Measurements from ENCODE around the gene GJD3.
"Not testable (repeated sequence)": the region's sequence is repeated elsewhere in the genome, so short reads cannot be mapped to it uniquely, and the experiment has no call there.

The GJD3 gene, protein sequence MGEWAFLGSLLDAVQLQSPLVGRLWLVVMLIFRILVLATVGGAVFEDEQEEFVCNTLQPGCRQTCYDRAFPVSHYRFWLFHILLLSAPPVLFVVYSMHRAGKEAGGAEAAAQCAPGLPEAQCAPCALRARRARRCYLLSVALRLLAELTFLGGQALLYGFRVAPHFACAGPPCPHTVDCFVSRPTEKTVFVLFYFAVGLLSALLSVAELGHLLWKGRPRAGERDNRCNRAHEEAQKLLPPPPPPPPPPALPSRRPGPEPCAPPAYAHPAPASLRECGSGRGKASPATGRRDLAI

DNA sequence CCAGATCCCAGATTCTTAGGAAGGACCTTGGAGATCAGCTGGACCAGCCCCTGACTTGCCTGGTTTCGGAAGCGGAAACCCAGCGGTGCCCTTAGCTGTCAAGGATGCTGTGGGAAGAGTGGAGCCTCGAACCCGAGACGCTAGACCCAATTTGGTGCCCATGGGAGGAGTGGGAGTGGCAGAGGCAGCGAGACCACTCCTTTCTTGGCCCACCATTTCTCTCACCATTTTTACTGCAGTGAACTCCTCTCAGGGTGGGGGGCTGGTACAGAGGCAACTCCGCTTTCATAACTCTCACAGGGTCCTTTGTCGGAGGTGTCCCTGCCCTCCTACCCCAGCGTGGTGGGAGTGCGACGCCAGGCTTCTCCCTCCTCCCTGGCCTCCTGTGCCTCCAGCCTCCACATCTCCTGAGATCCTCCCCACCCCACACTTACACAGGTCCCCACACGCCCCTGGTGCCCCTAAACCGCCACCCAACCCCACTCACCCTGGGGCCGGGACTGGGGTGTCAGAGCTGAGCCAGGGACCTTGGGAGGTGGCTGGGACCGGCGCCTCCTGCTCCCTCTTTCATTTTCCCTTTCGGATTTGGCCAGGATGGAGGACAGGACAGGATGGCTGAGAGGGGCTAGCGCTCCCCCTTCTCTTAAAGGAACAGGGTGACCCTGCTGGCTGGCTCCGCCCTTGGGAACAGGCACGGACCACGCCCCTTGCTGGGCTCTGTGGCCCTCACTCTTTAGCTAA, at the start of gene GJD3:
GJD3 (minus strand) TSS at position 617 of the 741 bp plus-strand sequence. CDS start 922 bp downstream, outside the sequence.
- DNase-seq, result no peak

DNA sequence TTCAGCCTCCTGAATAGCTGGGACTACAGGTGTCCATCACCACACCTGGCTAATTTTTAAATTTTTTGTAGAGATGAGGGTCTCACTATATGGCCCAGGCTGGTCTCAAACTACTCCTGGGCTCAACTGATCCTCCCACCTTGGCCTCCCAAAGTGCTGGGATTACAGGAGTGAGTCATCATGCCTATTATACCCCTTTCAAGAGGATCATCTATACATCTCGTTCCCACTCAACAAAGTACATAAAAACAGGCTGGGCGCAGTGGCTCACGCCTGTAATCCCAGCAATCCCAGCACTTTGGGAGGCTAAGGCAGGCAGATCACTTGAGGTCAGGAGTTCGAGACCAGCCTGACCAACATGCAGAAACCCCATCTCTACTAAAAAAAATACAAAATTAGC, 49.8 kb upstream of the GJD3 start:
- DNase-seq, result not testable (repeated sequence)

DNA sequence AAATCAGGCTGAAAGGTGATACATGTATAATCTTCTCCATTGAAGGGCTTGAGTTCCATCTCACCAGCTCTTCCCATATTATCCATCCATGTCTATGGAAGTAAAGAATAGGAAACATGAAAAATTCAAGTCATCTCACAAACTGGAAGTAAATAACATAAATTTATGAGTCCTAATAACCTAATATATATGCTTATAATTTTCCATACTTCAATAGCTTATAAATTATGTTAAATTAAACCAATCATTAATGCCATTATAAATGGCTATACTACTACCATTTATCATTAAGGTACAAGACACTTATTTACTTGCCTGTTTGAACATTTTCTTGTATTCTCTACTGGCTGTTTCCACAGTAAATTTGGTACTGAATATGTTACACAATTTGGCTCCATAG, 48.3 kb upstream of the GJD3 start:
- DNase-seq, result no peak

DNA sequence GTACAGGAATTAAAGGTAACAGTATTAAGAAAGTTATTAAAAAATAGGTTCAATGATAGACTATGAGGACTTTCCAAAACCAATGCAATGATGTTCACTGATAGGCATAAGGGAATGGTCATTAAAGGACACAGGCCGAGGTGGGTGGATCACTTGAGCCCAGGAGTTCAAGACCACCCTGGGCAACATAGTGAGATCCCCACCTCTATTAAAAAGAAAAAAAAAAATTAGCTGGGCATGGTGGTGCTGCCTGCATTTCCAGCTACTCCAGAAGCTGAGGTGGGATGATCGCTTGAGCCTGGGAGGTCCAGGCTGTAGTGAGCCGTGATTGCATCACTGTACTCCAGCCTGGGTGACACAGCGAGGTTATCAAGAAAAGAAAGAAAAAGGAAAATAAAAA, 47.3 kb upstream of the GJD3 start:
- no peak for DNase-seq

DNA sequence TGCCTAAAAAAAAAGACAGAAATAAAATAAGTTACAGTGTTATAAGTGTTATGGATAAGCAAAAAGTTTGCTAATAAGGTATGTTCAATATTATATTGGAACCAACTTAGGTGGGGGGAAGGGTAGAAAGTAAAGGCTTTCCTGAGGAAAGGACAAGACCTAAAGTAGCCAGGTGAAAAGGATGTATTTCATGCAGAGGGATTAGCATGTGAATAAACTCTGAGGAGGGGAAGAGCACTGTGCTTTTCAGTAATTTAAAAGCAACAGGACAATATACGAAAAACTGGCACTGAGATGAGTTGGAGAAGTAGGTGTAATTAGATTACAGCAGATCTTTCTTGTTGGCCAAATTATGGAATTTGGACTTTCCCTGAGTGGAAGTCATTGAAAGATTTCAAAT, 45.5 kb upstream of the GJD3 start:
- no peak for DNase-seq

DNA sequence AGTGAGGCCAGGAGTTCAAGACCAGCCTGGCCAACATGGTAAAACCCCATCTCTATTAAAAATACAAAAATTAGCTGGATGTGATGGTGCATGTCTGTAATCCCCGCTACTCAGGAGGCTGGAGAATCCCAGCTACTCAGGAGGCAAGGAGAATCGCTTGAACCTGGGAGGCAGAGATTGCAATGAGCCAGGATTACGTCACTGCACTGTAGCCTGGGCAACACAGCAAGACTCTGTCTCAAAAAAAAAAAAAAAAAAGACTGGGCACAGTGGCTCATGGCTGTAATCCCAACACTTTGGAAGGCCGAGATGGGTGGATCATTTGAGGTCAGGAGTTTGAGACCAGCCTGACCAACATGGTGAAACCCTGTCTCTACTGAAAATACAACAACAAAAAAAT, 45.0 kb upstream of the GJD3 start:
- DNase-seq, result not testable (repeated sequence)

DNA sequence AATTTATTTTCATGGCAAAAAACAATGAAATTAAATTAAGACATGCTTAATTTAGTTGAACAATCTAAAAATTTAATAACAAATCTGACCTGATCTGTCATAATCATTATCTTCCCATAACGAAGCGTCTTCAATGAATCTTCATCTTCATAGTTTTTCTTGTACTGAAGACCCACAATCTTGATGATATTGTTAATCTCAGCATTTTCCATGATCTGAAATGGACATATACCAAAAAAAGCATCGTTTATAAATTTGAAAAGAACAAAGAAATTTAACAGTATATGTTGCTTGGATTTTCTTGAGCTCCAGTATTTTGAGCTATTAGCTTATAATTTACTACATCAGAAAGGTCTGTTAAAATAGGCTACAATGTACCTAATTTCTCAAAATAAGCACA, 42.9 kb upstream of the GJD3 start:
- no peak for DNase-seq

DNA sequence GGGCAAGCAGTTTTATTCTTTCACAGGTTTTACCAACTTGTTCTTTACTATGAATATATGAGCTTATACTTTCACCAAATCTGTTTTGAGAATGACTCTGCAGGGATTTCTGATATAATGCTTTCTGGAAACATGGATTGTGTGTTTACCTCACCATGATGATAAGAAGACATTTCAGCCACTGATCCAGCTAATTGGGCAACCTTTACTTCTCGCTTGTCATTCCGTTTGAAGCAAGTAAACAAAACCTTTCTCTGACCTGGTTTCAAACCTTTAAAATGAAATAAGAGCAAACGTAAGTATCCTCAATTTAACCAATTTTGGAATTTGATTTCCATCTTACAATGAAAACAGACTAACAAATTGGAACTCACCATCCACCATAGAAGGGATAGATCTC, 39.5 kb upstream of the GJD3 start:
- no peak for DNase-seq

DNA sequence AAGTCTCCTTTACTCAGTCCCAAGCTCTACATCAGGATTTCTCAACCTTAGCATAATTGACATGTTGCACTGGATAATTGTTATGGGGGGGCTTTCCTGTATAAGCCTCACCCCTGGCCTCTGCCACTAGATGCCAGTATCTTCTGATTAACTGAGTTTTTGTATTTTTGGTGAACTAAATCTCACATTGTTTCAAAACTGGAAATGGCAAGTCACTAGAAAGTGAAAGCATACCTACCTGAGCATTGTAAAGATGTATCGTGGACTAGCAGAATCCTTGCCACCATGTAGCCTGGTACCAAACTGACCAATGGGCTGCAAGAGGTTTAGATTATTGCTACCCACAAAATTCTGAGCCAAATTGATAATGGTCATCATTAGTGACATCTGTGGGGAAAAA, 38.1 kb upstream of the GJD3 start:
- no peak for DNase-seq

DNA sequence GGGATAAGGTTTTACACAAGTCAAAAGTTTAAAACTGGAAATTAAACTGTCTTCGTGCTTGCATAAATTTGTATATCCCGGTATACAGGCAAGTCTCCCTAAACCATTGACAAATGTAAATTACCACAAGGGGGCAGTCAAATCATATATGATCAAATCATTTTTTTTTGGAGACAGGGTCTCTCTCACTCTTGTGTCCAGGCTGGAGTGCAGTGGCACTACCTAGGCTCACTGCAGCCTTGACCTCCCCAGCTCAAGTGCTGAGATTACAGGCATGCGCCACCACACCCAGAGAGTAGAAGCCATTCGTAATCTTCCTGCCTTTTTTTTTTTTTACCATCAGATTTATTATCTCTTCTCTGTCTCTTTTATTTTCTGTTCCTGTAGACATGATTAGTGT, 34.6 kb upstream of the GJD3 start:
- no peak for DNase-seq

DNA sequence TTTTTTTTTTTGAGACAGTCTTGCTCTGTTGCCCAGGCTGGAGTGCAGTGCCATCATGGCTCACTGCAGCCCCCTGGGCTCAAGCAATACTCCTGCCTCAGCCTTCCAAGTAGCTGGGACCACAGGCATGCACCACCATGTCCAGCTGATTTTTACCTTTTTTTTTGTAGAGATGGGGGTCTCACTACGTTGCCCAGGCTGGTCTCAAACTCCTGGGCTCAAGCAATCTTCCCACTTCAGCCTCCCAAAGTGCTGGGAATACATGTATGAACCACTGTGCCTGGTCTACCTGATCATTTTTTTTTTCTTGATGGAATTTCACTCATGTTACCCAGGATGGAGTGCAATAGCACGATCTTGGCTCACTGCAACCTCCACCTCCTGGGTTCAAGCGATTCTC, 22.0 kb upstream of the GJD3 start:
- DNase-seq, result not testable (repeated sequence)

DNA sequence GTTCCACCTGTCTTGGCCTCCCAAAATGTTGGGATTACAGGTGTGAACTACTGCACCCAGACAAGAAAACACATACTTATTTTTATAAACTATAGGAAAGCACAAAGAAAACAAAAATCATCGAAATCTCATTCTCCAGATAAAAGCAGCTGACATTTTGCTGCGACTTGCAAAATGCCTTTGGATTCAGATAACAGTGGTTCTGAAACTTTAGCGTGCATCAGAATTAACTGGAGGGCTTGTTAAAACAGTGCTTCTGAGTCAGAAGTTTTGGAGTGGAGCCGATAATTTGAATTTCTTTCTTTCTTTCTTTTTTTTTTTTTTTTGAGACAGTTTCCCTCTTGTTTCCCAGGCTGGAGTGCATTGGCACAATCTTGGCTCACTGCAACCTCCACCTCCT, 17.7 kb upstream of the GJD3 start:
- DNase-seq, result no peak

DNA sequence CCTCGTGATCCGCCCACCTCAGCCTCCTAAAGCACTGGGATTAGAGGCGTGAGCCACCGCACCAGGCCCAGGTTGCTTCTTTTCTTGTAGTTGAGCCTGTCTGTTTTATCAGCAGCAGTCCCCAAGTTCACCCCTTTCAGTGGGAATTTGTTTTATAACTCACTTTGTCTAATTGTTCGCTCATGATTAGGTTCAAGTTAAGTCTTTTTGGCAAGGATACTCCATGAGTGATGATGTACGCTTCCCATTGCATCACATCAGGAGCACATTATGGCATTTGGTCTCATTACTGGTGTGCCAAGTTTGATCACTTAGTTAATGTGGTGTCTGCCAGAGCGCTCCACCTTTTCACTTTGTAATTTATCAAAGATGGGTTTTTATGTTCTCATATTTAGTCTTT, 14.4 kb upstream of the GJD3 start:
- DNase-seq, result no peak

DNA sequence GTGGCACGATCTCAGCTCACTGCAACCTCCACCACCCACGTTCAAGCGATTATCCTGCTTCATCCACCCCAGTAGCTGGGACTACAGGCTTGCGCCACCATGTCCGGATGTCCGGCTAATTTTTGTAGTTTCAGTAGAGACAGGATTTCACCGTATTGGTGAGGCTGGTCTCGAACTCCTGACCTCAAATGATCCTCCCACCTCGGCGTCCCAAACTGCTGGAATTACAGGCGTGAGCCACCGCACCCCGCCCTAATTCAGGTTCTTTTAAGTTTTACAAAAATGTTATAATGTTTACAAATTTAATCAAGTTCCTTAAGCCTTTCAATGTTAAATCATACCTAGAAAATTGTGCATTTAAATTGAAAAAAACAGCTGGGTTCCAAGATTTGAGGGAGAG, 13.3 kb upstream of the GJD3 start:
- no peak for DNase-seq

DNA sequence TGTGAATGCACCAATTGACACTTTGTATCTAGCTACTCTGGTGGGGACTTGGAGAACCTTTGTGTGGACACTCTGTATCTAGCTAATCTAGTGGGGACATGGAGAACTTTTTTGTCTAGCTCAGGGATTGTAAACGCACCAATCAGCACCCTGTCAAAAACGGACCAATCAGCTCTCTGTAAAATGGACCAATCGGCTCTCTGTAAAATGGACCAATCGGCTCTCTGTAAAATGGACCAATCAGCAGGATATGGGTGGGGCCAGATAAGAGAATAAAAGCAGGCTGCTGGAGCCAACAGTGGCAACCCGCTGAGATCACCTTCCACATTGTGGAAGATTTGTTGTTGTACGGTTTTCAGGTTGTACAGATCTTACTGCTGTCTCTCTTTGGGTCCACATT, 12.0 kb upstream of the GJD3 start:
- not testable (repeated sequence) for DNase-seq

DNA sequence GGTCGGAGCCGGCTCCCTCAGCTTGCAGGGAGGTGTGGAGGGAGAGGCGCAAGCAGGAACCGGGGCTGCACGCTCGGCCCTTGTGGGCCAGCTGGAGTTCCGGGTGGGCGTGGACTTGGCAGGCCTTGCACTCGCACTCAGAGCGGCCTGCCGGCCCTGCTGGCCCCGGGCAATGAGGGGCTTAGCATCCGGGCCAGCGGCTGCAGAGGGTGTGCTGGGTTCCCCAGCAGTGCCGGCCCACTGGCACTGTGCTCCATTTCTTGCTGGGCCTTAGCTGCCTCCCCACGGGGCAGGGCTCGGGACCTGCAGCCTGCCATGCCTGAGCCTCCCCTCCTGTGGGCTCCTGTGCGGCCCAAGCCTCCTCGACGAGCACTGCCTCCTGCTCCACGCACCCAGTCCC, 11.2 kb upstream of the GJD3 start:
- not testable (repeated sequence) for DNase-seq

DNA sequence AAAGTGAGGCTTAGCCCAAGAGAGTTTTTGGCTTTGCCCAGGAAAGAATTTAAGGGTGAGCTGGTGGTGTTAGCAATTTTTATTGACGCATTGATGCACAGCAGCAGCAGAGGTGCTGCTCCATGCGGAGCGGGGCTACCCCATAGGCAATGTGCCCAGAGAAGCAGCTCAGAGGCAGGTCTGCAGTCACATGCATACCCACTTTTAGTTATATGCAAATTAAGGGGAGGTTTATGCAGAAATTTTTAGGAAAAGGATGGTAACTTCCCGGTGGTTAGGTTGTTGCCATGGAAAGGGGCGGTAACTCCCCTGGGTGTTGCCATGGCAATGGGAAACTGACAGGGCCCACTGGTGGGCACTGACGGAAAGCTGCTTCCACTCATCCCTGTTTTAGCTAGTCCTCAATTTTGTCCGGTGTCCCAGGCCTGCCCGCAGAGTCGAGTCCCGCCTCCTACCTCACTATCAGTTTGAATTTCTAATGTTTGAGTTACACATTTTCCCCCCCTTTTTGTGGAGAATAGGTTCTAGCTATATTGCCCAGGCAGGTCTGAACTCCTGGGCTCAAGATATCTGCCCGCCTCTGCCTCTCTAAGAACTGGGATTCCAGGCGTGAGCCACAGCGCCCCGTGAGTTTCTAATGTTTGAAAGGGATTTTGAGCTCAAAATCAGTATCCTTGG, 10.4 kb upstream of the GJD3 start:
- DNase-seq, result no peak

DNA sequence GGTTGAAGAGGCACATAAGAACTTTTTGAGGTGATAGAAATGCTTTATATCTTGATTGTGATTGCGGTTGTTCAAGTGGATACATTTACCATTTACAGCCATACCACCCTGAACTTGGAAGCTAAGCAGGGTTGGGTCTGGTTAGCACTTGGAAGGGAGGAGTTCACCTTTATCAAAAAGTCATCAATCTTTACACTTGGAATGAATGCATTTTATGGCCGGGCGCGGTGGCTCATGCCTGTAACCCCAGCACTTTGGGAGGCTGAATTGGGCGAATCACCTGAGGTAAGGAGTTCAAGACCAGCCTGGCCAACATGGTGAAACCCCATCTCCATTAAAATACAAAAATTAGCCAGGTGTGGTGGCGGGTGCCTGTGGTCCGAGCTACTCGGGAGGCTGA, 9.5 kb upstream of the GJD3 start:
- no peak for DNase-seq

DNA sequence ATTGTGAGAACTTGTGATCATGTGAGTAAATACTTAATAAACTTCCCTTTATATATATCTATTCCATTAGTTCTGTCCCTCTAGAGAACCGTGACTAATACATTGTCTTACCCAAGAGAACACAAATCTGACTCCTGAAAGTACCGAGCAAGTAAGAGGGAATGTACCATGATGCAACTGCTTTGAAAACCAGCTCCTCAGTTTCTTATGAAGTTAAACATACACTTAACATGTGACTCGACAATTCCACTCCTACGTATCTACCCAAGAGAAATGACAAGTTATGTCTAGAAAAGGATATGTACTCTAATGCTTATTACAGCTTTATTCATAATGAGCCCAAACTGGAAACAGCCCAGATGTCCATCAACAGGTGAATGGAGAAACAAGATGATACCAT, 8.8 kb upstream of the GJD3 start:
- no peak for DNase-seq

DNA sequence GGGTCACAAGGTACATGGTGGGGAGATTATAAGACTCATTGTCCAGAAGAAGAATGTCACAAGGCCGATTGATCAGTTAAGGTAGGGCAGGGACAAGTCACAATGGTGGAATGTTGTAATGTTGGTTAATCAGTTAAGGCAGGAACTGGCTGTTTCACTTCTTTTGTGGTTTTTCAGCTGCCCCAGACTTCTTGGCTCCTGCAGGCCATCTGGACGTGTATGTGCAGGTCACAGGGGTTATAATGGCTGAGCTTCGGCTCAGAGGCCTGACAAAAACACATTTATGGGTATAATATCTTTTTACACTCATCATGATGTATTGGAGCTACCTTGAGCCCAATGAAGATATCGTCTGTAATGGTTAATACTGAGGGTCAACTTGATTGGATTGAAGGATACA, 8.1 kb upstream of the GJD3 start:
- DNase-seq, result not testable (repeated sequence)

DNA sequence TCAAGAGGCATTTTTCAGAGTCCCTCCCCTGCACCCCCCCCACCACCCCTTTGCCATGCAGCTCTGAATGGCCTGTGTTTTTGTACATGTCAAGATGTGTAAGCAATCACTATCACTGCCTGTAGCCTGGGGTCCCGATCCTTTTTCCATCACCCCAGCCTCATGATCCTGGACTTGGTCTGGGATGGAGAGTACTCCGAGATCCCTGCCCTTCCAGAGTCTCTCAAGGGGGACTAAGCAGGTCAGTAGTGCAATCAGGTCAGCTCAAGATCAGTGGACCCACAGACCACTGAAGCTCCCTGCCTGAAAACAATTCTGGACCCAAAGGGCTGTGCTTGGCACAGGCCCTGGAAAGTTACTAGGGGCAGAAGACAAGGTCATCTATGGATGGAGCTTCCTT, 7.5 kb upstream of the GJD3 start:
- no peak for DNase-seq

DNA sequence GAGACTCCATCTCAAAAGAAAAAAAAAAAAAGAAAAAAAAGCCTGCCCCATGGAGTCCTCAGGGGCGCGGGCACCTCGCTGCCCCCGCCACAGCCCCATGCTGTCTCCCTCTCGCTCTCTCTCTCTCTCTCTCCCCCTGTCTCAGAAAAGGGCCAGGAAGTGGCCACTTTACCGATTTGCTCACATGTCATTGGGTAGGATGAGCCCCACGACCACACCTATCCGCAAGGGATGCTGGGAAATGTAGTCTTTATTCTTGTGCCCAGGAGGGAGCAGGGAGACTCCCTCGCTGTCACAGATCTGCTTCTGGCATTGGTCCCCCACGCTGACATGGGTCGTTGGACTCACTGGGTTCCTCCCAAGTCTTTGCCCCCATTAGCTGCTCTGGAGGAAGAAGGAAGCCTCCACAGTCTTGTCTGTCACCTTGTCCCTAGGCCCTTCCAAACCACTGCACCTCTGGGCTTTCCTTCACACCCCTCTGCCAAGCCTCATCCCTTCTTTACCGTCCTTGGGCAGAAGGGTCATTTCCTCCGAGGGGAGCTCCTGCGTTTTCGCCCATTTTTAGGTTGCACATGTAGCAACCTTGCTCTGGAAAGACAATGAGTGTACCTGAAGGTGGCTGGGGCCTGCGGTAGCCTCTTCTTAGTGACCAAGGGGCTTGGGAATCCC, 6.9 kb upstream of the GJD3 start:
- no peak for DNase-seq

DNA sequence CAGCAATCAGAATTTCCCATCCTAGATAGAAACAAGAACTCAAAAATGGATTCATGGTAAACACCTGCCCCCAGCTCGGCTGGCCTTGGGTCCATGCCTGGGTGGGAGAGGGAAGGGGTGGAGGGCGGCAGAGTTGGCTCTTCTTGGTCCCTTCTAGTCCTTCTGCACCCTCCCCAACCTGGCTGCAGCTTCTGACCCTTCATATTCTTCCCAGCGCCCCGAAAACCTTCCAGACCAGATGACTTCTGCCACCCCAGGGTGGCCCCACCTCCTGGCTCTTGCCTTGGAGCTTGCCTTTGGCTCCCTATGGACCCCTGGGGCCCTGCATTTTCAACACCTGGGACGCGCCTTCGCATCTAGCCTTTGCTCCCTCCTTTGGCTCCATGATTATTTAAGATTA, 5.4 kb upstream of the GJD3 start:
- no peak for DNase-seq

DNA sequence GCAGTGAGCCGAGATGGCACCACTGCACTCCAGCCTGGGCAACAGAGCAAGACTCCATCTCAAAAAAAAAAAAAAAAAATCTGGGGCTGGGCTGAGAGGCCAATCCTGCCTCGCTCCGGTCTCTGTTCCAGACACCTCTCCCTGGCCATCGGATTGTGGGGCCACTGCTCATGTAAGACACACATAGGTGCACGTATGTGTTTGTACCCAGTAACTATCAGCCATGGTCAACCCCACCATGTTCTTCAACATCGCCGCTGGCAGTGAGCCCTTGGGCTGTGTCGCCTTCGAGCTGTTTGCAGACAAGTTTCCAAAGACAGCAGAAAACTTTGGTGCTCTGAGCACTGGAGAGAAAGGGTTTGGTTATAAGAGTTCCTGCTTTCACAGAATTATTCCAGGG, 3.2 kb upstream of the GJD3 start:
- DNase-seq, result not testable (repeated sequence)
